ENCODE results near the gene TRAF3IP1. TPM values are rescaled to one million over a fixed set of nuclear protein-coding genes. Genes with fewer than 3 reads are reported as not detected.
"Not testable (repeated sequence)": the region's sequence is repeated elsewhere in the genome, so short reads cannot be mapped to it uniquely, and the experiment has no call there.

TRAF3IP1 gene
- total and polyA plus RNA-seq, 11 donors, result 3.8 to 20.3 (median 12.4) TPM

GRCh38 chr2:238369591-238370040, 49.3 kb downstream of the TRAF3IP1 start:
- intact Hi-C loops (cut with DNase I), result loop anchor here in 9 of 10 donors (1.0 to 10.0 kb wide), 6 partner anchors 93 to 595 kb away; no protein-coding TSS in a partner anchor
- Histone ChIP-seq H3K4me1 (no peaks in the 10 kb centered on the region), H3K9me3 (no peaks in the 10 kb centered on the region), H3K27ac (no peak overlapping the region), H3K36me3 (no peaks in the 10 kb centered on the region), H3K27me3 (no peaks in the 10 kb centered on the region), H3K4me3 (no peak overlapping the region)
- TF ChIP-seq, protein P1, sequence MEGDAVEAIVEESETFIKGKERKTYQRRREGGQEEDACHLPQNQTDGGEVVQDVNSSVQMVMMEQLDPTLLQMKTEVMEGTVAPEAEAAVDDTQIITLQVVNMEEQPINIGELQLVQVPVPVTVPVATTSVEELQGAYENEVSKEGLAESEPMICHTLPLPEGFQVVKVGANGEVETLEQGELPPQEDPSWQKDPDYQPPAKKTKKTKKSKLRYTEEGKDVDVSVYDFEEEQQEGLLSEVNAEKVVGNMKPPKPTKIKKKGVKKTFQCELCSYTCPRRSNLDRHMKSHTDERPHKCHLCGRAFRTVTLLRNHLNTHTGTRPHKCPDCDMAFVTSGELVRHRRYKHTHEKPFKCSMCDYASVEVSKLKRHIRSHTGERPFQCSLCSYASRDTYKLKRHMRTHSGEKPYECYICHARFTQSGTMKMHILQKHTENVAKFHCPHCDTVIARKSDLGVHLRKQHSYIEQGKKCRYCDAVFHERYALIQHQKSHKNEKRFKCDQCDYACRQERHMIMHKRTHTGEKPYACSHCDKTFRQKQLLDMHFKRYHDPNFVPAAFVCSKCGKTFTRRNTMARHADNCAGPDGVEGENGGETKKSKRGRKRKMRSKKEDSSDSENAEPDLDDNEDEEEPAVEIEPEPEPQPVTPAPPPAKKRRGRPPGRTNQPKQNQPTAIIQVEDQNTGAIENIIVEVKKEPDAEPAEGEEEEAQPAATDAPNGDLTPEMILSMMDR (IDR thresholded peaks at IDR 0.05), result no peak
- no peak for TF ChIP-seq POLR2A (IDR thresholded peaks at IDR 0.05)
- ATAC-seq (no peak), DNase-seq (no peak)
- WGBS, 4 donors, result 72 to 82% (median 79%) methylated on average over 10 of the region's 10 CpGs

DNA sequence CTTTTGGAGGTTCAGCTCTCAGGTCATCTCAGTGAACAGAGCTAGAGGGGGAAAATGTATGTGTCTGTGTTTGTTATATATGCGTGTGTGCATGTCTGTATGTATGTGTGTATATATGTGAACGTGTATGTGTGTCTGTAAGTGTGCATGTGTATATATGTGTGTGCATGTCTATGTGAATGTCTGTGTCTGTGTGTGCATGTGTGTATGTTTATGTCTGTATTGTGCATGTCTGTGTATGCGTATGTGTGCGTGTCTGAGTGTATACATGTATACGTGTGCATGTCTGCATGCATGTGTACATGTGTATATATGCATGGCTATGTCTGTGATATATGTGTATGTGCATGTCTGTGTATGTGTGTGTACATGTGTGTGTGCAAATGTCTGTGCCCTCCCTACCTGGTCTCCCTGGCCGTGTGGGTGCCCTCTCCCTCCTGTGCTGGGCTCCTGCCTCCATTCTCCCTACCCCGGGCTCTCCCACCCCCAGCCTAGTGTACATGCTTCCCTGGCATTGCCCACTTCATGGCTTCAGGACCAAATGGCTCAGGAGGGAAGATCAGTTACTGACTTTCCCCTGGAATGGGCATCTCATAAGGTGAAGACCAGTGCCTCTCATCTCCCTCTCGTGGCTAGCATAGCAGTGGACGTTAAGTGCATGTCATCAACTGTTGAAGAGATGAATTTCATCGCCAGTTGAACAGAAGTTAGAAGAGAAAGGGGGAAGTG, 49.9 kb downstream of the TRAF3IP1 start:
- H3K4me3 ChIP-seq, result no peak overlapping the region
- no peak for TF ChIP-seq POLR2A (IDR thresholded peaks at IDR 0.05)
- TF ChIP-seq, protein P1 (IDR thresholded peaks at IDR 0.05), result no peak
- no peak overlapping the region for H3K27ac ChIP-seq
- H3K4me1 ChIP-seq, result no peaks in the 10 kb centered on the region
- H3K9me3 ChIP-seq, result no peaks in the 10 kb centered on the region
- WGBS, 4 donors, result 81 to 88% (median 86%) methylated on average over 10 of the region's 10 CpGs
- no peaks in the 10 kb centered on the region for H3K36me3 ChIP-seq
- intact Hi-C loops (cut with DNase I), result loop anchor here in 9 of 10 donors (1.0 to 10.0 kb wide), 5 partner anchors 92 to 417 kb away; no protein-coding TSS in a partner anchor
- H3K27me3 ChIP-seq, result no peaks in the 10 kb centered on the region
- ATAC-seq (peak; percentile 20 to 49 (median 33)), DNase-seq (no peak)

DNA sequence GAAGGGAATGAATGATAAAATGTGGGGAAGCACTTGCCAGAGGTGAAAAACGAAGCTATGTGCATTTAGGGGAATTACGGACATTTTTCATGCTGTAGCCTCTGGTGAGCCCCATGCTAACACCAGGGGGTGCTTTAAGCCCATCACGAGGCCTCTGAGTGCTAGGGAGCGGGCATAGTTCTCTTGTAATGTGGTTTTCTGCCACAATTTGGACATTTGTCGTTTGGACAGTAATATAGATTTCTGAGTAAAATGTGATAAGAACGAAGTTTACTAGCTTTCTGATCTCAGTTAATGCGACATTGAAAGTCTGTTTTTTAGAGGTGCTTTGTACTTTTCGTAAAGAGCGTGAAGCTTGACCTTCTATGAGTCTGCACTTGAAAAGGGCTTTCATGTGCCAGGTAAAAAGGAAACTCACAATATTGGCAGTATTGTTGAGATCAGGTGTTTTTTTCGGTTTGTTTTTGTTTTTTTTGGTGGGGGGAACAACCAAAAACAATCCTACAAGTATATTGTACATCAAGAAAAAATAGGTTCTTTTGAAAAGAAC, 50.6 kb downstream of the TRAF3IP1 start:
- no peaks in the 10 kb centered on the region for H3K4me1 ChIP-seq
- intact Hi-C loops (cut with DNase I), result loop anchor here in 9 of 10 donors (1.0 to 10.0 kb wide), 5 partner anchors 91 to 416 kb away; no protein-coding TSS in a partner anchor
- DNase-seq, result peak; percentile 46 to 72 (median 53)
- H3K36me3 ChIP-seq, result no peaks in the 10 kb centered on the region
- H3K27me3 ChIP-seq, result no peaks in the 10 kb centered on the region
- no peak overlapping the region for H3K4me3 ChIP-seq
- no peaks in the 10 kb centered on the region for H3K9me3 ChIP-seq
- peak; percentile 83 to 97 (median 94) for ATAC-seq
- no peak overlapping the region for H3K27ac ChIP-seq
- 34 to 54% (median 38%) methylated on average over 10 of the region's 10 CpGs for WGBS, 4 donors
- TF ChIP-seq POLR2A (IDR thresholded peaks at IDR 0.05), result no peak
- TF ChIP-seq, protein P1 (IDR thresholded peaks at IDR 0.05), result peak; percentile 34 to 85 (median 78)

- not testable (repeated sequence) for H3K27me3 ChIP-seq, H3K9me3 ChIP-seq, ATAC-seq, H3K36me3 ChIP-seq, H3K27ac ChIP-seq, H3K4me3 ChIP-seq, DNase-seq
- intact Hi-C loops (cut with DNase I), result loop anchor here in 5 of 10 donors (5.0 to 10.0 kb wide), 3 partner anchors 90 to 415 kb away; no protein-coding TSS in a partner anchor
- 95 to 100% (median 97%) methylated on average over 3 of the region's 3 CpGs for WGBS, 4 donors
- H3K4me1 ChIP-seq, result peaks cover 0 to 10% (median 3%) of the 10 kb centered on the region in 12 donors
Observed at GRCh38 chr2:238372277-238372676, 52.0 kb downstream of the TRAF3IP1 start.
